Activated CD4-positive, alpha-beta memory T cell treated with anti-CD3 and anti-CD28 coated beads for 36 hours (primary cell): Measurements from ENCODE around the gene GIGYF2. TPM values are rescaled to one million over a fixed set of nuclear protein-coding genes. Genes with fewer than 3 reads are reported as not detected.
A peak's percentile ranks its signal among the peaks of the same experiment; 100 is the strongest.

Experiments
- CTCF ChIA-PET: fragments of 350-600 bp; sonication (Branson Sonifier 250); formaldehyde crosslinking; loops from one replicate; lab custom pipeline; 2021; ENCODE audit warnings: antibody characterized with exemption, inconsistent platforms; lab: Charles Lee
- POLR2A ChIA-PET: fragments of 350-600 bp; sonication (Branson Sonifier 250); formaldehyde crosslinking; loops from one replicate; lab custom pipeline; 2021; ENCODE audit warnings: antibody characterized with exemption; lab: Charles Lee
- DNase-seq: peaks from one replicate; pipeline ENCODE4 v3.0.0-alpha.2; 2020
- H3K27ac Mint-ChIP-seq: one replicate; pipeline ENCODE4 v1.8.0; 2021; ENCODE audit warnings: mixed read lengths
- H3K27me3 Mint-ChIP-seq: one replicate; pipeline ENCODE4 v1.8.0; 2021; ENCODE audit warnings: mixed read lengths
- H3K36me3 Mint-ChIP-seq: one replicate; pipeline ENCODE4 v1.8.0; 2021; ENCODE audit warnings: mixed read lengths
- H3K4me1 Mint-ChIP-seq: one replicate; pipeline ENCODE4 v1.8.0; 2021; ENCODE audit warnings: low read depth, mixed read lengths
- H3K4me3 Mint-ChIP-seq: one replicate; pipeline ENCODE4 v1.8.0; 2021; ENCODE audit warnings: mild to moderate bottlenecking, mixed read lengths
- H3K9me3 Mint-ChIP-seq: one replicate; pipeline ENCODE4 v1.8.0; 2021; ENCODE audit warnings: mixed read lengths
- intact Hi-C: fragments of 100-400 bp; cut with micrococcal nuclease; formaldehyde crosslinking; loops from one replicate; pipeline ENCODE4 v1.15.1; 2023
- total RNA-seq, 2 experiments: library from RNA; stranded (reverse); gene quantifications; one replicate each; pipeline ENCODE4 v1.2.3, GENCODE V29; 2021

The GIGYF2 gene
- total RNA-seq, 2 experiments from 2014 or later = 50.0 to 51.4 TPM

- Mint-ChIP-seq H3K4me1 (peaks cover 18% of the 10 kb centered on the region), H3K36me3 (no peaks in the 10 kb centered on the region), H3K27me3 (peaks cover 20% of the 10 kb centered on the region), H3K27ac (no peak overlapping the region), H3K4me3 (no peak overlapping the region), H3K9me3 (no peaks in the 10 kb centered on the region)
- CTCF ChIA-PET = no interaction called here
- POLR2A ChIA-PET = no interaction called here
- intact Hi-C loops = loop anchor here (10.0 kb wide), 1 partner anchor 351 kb away; no protein-coding TSS in a partner anchor
- DNase-seq = no peak
Observed at GRCh38 chr2:232894251-232894650, 197.1 kb downstream of the GIGYF2 start.

GRCh38 chr2:232894746-232895145 is 197.6 kb downstream of the GIGYF2 start:
- intact Hi-C loops = loop anchor here (5.0 to 10.0 kb wide), 2 partner anchors 168 to 350 kb away; partner anchors contain the start of gene INPP5D
- Mint-ChIP-seq H3K4me3 (no peak overlapping the region), H3K27me3 (peaks cover 20% of the 10 kb centered on the region), H3K9me3 (no peaks in the 10 kb centered on the region), H3K27ac (no peak overlapping the region), H3K4me1 (peaks cover 18% of the 10 kb centered on the region), H3K36me3 (no peaks in the 10 kb centered on the region)
- CTCF ChIA-PET = no interaction called here
- DNase-seq = no peak
- POLR2A ChIA-PET = no interaction called here

- Mint-ChIP-seq H3K4me1 (peaks cover 13% of the 10 kb centered on the region), H3K27me3 (peaks cover 12% of the 10 kb centered on the region), H3K4me3 (peak overlapping the region; percentile 30), H3K36me3 (no peaks in the 10 kb centered on the region), H3K27ac (peak overlapping the region; percentile 41), H3K9me3 (no peaks in the 10 kb centered on the region)
- ChIA-PET CTCF (no interaction called here), POLR2A (no interaction called here)
- intact Hi-C loops = loop anchor here (5.0 to 10.0 kb wide), 2 partner anchors 166 to 349 kb away; partner anchors contain the start of gene INPP5D
- no peak for DNase-seq
Observed at GRCh38 chr2:232896111-232896510, 199.0 kb downstream of the GIGYF2 start.

- H3K4me3 Mint-ChIP-seq = no peak overlapping the region
- no peak for DNase-seq
- no peak overlapping the region for H3K27ac Mint-ChIP-seq
- peaks cover 17% of the 10 kb centered on the region for H3K4me1 Mint-ChIP-seq
- H3K27me3 Mint-ChIP-seq = peaks cover 9% of the 10 kb centered on the region
- H3K9me3 Mint-ChIP-seq = no peaks in the 10 kb centered on the region
- POLR2A ChIA-PET = interaction anchor here (0.5 kb wide), 1 partner anchor 164 kb away, joined by 4 read pairs; no protein-coding TSS in a partner anchor
- intact Hi-C loops = loop anchor here (5.0 to 10.0 kb wide), 2 partner anchors 165 to 348 kb away; partner anchors contain the start of gene INPP5D
- CTCF ChIA-PET = interaction anchor here (0.9 kb wide), 1 partner anchor 158 kb away, joined by 3 read pairs; no protein-coding TSS in a partner anchor
- H3K36me3 Mint-ChIP-seq = no peaks in the 10 kb centered on the region
Observed at GRCh38 chr2:232896720-232897597, 199.8 kb downstream of the GIGYF2 start.

GRCh38 chr2:232897598-232898408 is 200.7 kb downstream of the GIGYF2 start:
- Mint-ChIP-seq H3K4me1 (peaks cover 18% of the 10 kb centered on the region), H3K4me3 (no peak overlapping the region), H3K9me3 (no peaks in the 10 kb centered on the region), H3K27me3 (peaks cover 3% of the 10 kb centered on the region), H3K27ac (no peak overlapping the region), H3K36me3 (no peaks in the 10 kb centered on the region)
- ChIA-PET POLR2A (interaction anchor here (0.5 to 1.2 kb wide), 4 partner anchors 28 to 180 kb away, joined by 3 to 6 read pairs (median 4); no protein-coding TSS in a partner anchor), CTCF (interaction anchor here (0.7 to 0.9 kb wide), 2 partner anchors 23 to 157 kb away, joined by 3 read pairs; no protein-coding TSS in a partner anchor)
- intact Hi-C loops = loop anchor here (5.0 to 10.0 kb wide), 2 partner anchors 164 to 347 kb away; partner anchors contain the start of gene INPP5D
- peak; percentile 85 for DNase-seq

GRCh38 chr2:232898592-232899543 is 201.7 kb downstream of the GIGYF2 start:
- H3K36me3 Mint-ChIP-seq = no peaks in the 10 kb centered on the region
- no peak overlapping the region for H3K4me3 Mint-ChIP-seq
- no peaks in the 10 kb centered on the region for H3K9me3 Mint-ChIP-seq
- H3K27ac Mint-ChIP-seq = no peak overlapping the region
- H3K27me3 Mint-ChIP-seq = peaks cover 3% of the 10 kb centered on the region
- intact Hi-C loops = loop anchor here (5.0 to 10.0 kb wide), 2 partner anchors 163 to 346 kb away; partner anchors contain the start of gene INPP5D
- CTCF ChIA-PET = no interaction called here
- peaks cover 18% of the 10 kb centered on the region for H3K4me1 Mint-ChIP-seq
- peak; percentile 20 for DNase-seq
- POLR2A ChIA-PET = interaction anchor here (0.6 to 1.2 kb wide), 3 partner anchors 27 to 179 kb away, joined by 3 to 6 read pairs (median 3); no protein-coding TSS in a partner anchor

GRCh38 chr2:232900811-232901735 is 203.9 kb downstream of the GIGYF2 start:
- intact Hi-C loops = no loop called here
- Mint-ChIP-seq H3K4me3 (no peak overlapping the region), H3K4me1 (peaks cover 15% of the 10 kb centered on the region), H3K27me3 (no peaks in the 10 kb centered on the region), H3K9me3 (no peaks in the 10 kb centered on the region), H3K27ac (no peak overlapping the region), H3K36me3 (no peaks in the 10 kb centered on the region)
- DNase-seq = no peak
- CTCF ChIA-PET = no interaction called here
- POLR2A ChIA-PET = interaction anchor here (0.7 kb wide), 1 partner anchor 159 kb away, joined by 3 read pairs; the partner anchor contains the start of gene INPP5D

- intact Hi-C loops = no loop called here
- CTCF ChIA-PET = no interaction called here
- H3K4me1 Mint-ChIP-seq = peaks cover 13% of the 10 kb centered on the region
- H3K4me3 Mint-ChIP-seq = no peak overlapping the region
- no peaks in the 10 kb centered on the region for H3K36me3 Mint-ChIP-seq
- POLR2A ChIA-PET = interaction anchor here (0.7 kb wide), 1 partner anchor 158 kb away, joined by 3 read pairs; the partner anchor contains the start of gene INPP5D
- DNase-seq = peak; percentile 79
- no peaks in the 10 kb centered on the region for H3K27me3 Mint-ChIP-seq
- H3K27ac Mint-ChIP-seq = no peak overlapping the region
- H3K9me3 Mint-ChIP-seq = no peaks in the 10 kb centered on the region
Observed at GRCh38 chr2:232901736-232902578, 204.8 kb downstream of the GIGYF2 start.

- H3K4me3 Mint-ChIP-seq = no peak overlapping the region
- CTCF ChIA-PET = no interaction called here
Observed at GRCh38 chr2:232903989-232904388, 206.9 kb downstream of the GIGYF2 start.

More at GRCh38 chr2:232903989-232904388, 206.9 kb downstream of the GIGYF2 start:
- DNase-seq = no peak
- POLR2A ChIA-PET = no interaction called here
- intact Hi-C loops = no loop called here
- Mint-ChIP-seq H3K36me3 (no peaks in the 10 kb centered on the region), H3K27me3 (peaks cover 2% of the 10 kb centered on the region), H3K9me3 (no peaks in the 10 kb centered on the region), H3K4me1 (peaks cover 9% of the 10 kb centered on the region), H3K27ac (no peak overlapping the region)
